ENCODE data around the gene MYO1C.
"Not testable (repeated sequence)": the region's sequence is repeated elsewhere in the genome, so short reads cannot be mapped to it uniquely, and the experiment has no call there.

The MYO1C gene

GRCh38 chr17:1423456-1424135 is 68.9 kb downstream of the MYO1C start:
- no peak for DNase-seq (ENCODE audit: low read depth in 2 of 2)

- no peak for DNase-seq (ENCODE audit: low read depth in 2 of 2)
Measured at GRCh38 chr17:1422885-1423284, 69.6 kb downstream of the MYO1C start.

GRCh38 chr17:1421470-1421869 is 71.0 kb downstream of the MYO1C start:
- no peak for DNase-seq (ENCODE audit: low read depth in 2 of 2)

GRCh38 chr17:1420981-1421380 is 71.5 kb downstream of the MYO1C start:
- no peak for DNase-seq (ENCODE audit: low read depth in 2 of 2)

GRCh38 chr17:1420163-1420562 is 72.3 kb downstream of the MYO1C start:
- DNase-seq (ENCODE audit: low read depth in 2 of 2), result no peak

GRCh38 chr17:1418476-1418875 is 74.0 kb downstream of the MYO1C start:
- not testable (repeated sequence) for DNase-seq (ENCODE audit: low read depth in 2 of 2)

- no peak for DNase-seq (ENCODE audit: low read depth in 2 of 2)
Measured at GRCh38 chr17:1416414-1416813, 76.1 kb downstream of the MYO1C start.

- no peak for DNase-seq (ENCODE audit: low read depth in 2 of 2)
Measured at GRCh38 chr17:1414634-1415033, 77.9 kb downstream of the MYO1C start.

All from stimulated activated CD8-positive, alpha-beta memory T cell treated with anti-CD3 and anti-CD28 coated beads, Interleukin-7, amount 100 ng/mL, for 1 hour (primary cell).